GM12878 (cell line): ENCODE data around the gene PLK1. TPM values are rescaled to one million over a fixed set of nuclear protein-coding genes. Genes with fewer than 3 reads are reported as not detected.

Experiments
- ATAC-seq: fragments of 200-7000 bp; cut with Tn5 transposase; 3 replicates; pipeline ENCODE4 v1.9.1; 2020; ENCODE audit warnings: mild to moderate bottlenecking, moderate library complexity
- BruUV-seq: library from RNA; stranded (reverse); fragments of 400-500 nt; replicated peaks from 2 replicates; lab custom pipeline; 2021; lab: Mats Ljungman, UMichigan
- CTCF ChIA-PET: fragments of 300-600 bp; sonication (Branson Sonifier 250); formaldehyde crosslinking; extraction: SDS; loops from one replicate; lab custom pipeline; 2021; ENCODE audit warnings: inconsistent platforms; lab: Yijun Ruan, JAX
- POLR2A ChIA-PET: fragments of 350-600 bp; formaldehyde crosslinking; extraction: SDS; loops from one replicate; lab custom pipeline; 2021; ENCODE audit warnings: inconsistent platforms; lab: Charles Lee
- RAD21 ChIA-PET: fragments of 300-600 bp; sonication (Branson Sonifier 250); formaldehyde crosslinking; loops from one replicate; lab custom pipeline; 2023; ENCODE audit warnings: antibody characterized with exemption; ENCODE audit not compliant: unreplicated experiment; lab: Charles Lee
- SMC1A ChIA-PET: fragments of 300-600 bp; sonication (Branson Sonifier 250); formaldehyde crosslinking; loops from one replicate; lab custom pipeline; 2023; ENCODE audit not compliant: unreplicated experiment, uncharacterized antibody; lab: Charles Lee
- DNase-seq: peaks from one replicate; pipeline ENCODE4 v3.0.0-alpha.2; 2011; ENCODE audit warnings: low read depth, low spot score
- FAIRE-seq: peaks from 3 replicates; lab custom pipeline; 2011; peaks lifted over from hg19 to GRCh38; lab: Jason Lieb, UNC
- H2AFZ ChIP-seq: 2 replicates; pipeline ENCODE4 v1.6.0; 2011; ENCODE audit warnings: low read depth, low read length, control low read depth; ENCODE audit not compliant: control insufficient read depth
- H3K27ac ChIP-seq: 2 replicates; pipeline ENCODE4 v1.5.1; 2011; ENCODE audit warnings: control low read depth; ENCODE audit not compliant: control insufficient read depth, insufficient read depth
- H3K27me3 ChIP-seq, 2 experiments: replicated peaks in 1 of 2; 2 replicates each; pipeline versions ENCODE4 v1.6.0 to v1.6.1; 2011; ENCODE audit warnings: low read length in 1 of 2; ENCODE audit not compliant: control insufficient read depth in 2 of 2, insufficient read depth in 2 of 2
- H3K36me3 ChIP-seq, 2 experiments: 2 replicates each; pipeline ENCODE4 v1.5.1; 2011; ENCODE audit warnings: low read length in 1 of 2; ENCODE audit not compliant: control insufficient read depth in 2 of 2, insufficient read depth in 2 of 2
- H3K4me1 ChIP-seq: 2 replicates; pipeline ENCODE4 v1.6.1; 2011; ENCODE audit warnings: mild to moderate bottlenecking, low read length, moderate library complexity, mixed read lengths; ENCODE audit not compliant: control insufficient read depth, insufficient read depth
- H3K4me2 ChIP-seq: 2 replicates; pipeline ENCODE4 v1.6.0; 2011; ENCODE audit warnings: control low read depth; ENCODE audit not compliant: control insufficient read depth, insufficient read depth
- H3K4me3 ChIP-seq: fragments of 200-600 bp; sonication (generic); 2 replicates; pipeline ENCODE4 v1.5.1; 2016
- H3K79me2 ChIP-seq: 2 replicates; pipeline ENCODE4 v1.6.0; 2011; ENCODE audit warnings: low read length; ENCODE audit not compliant: control insufficient read depth, insufficient read depth
- H3K9ac ChIP-seq: 2 replicates; pipeline ENCODE4 v1.8.0; 2011; ENCODE audit warnings: low read length, control low read depth, mixed read lengths; ENCODE audit not compliant: control insufficient read depth, insufficient read depth
- H3K9me3 ChIP-seq: replicated peaks from 3 replicates; pipeline ENCODE4 v1.5.1; 2011; ENCODE audit warnings: mild to moderate bottlenecking, low read length; ENCODE audit not compliant: control insufficient read depth, insufficient read depth
- H4K20me1 ChIP-seq: 2 replicates; pipeline ENCODE4 v1.6.0; 2011; ENCODE audit not compliant: control insufficient read depth, insufficient read depth
- ASH2L ChIP-seq: fragments of 300-600, 200-600 bp; sonication (generic); IDR thresholded peaks from 2 replicates; pipeline ENCODE4 v1.6.1; 2017; ENCODE audit warnings: low read depth, mild to moderate bottlenecking, borderline replicate concordance
- CBX5 ChIP-seq: sonication (generic); IDR thresholded peaks from 2 replicates; pipeline ENCODE4 v1.6.1; 2016; ENCODE audit warnings: low read depth, moderate library complexity, mild to moderate bottlenecking, inconsistent platforms
- HDAC6 ChIP-seq: fragments of 200-600 bp; sonication (generic); IDR thresholded peaks from one replicate; pipeline ENCODE4 v1.8.0; 2017; ENCODE audit warnings: antibody characterized with exemption; ENCODE audit not compliant: unreplicated experiment
- MTA2 ChIP-seq: fragments of 450-650 bp; IDR thresholded peaks from 2 replicates; pipeline ENCODE4 v1.6.1; 2016; ENCODE audit warnings: low read depth, mild to moderate bottlenecking, moderate library complexity
- PML ChIP-seq: IDR thresholded peaks from 2 replicates; pipeline ENCODE4 v1.6.1; 2012; ENCODE audit warnings: low read length, inconsistent platforms
- SIN3A ChIP-seq: IDR thresholded peaks from 2 replicates; pipeline ENCODE4 v1.6.1; 2012; ENCODE audit warnings: low read depth, low read length, improper control_type of control experiment
- SMAD5 ChIP-seq: IDR thresholded peaks from 2 replicates; pipeline ENCODE4 v1.6.1; 2016; ENCODE audit warnings: antibody characterized with exemption, low read depth
- STAT1 ChIP-seq: fragments of 450-650 bp; conservative IDR thresholded peaks from 2 replicates; pipeline ENCODE4 v1.6.1; 2014; ENCODE audit warnings: antibody characterized with exemption, mild to moderate bottlenecking
- STAT3 ChIP-seq: IDR thresholded peaks from 2 replicates; pipeline ENCODE4 v1.6.1; 2011; ENCODE audit warnings: low read depth, low read length, improper control_type of control experiment
- ZSCAN29 ChIP-seq: fragments of 450-650 bp; IDR thresholded peaks from 2 replicates; pipeline ENCODE4 v1.6.1; 2017; ENCODE audit warnings: mild to moderate bottlenecking, moderate library complexity
- WGBS: methylation state at CpG from one replicate; pipeline ENCODE4 v1.1.6; 2016; ENCODE audit warnings: low lambda C conversion rate; ENCODE audit not compliant: insufficient replicate concordance, insufficient coverage; ENCODE audit errors: missing lambda C conversion rate; 5-methylcytosine and 5-hydroxymethylcytosine counted together
- in situ Hi-C: fragments of 300-500 bp; cut with MboI; formaldehyde crosslinking; loops from 9 replicates; pipeline ENCODE4 v1.14.3; 2018; ENCODE audit warnings: mixed read lengths
- intact Hi-C: fragments of 100-400 bp; cut with micrococcal nuclease; formaldehyde crosslinking; loops from one replicate; pipeline ENCODE4 v1.14.2; 2022; ENCODE audit not compliant: unreplicated experiment
- polyA plus RNA-seq, 11 experiments: library from polyadenylated mRNA; depleted of rRNA in 4 of 11; unstranded in 6 of 11; stranded (reverse) in 5 of 11; fragments of >200 nt; fragmentation: Nextera tagmentation in 4 of 11; fragmentation: Illumina TruSeq in 1 of 11; extraction: Ambion mirVana in 4 of 11; extraction: Trizol in 1 of 11; gene quantifications; 1 replicate in 1 of 11; 2 replicates in 10 of 11; pipeline versions ENCODE4 v1.2.1 to v1.2.3, GENCODE V29; 2011 to 2016; ENCODE audit warnings: inconsistent platforms in 2 of 11, missing spikeins in 2 of 11, low read depth in 1 of 11
- total RNA-seq, 4 experiments: library from RNA; depleted of rRNA in 3 of 4; stranded (reverse); fragments of >200 nt in 3 of 4; fragmentation: Illumina TruSeq in 1 of 4; extraction: Trizol in 1 of 4; gene quantifications; 2 replicates each; pipeline versions ENCODE4 v1.2.1 to v1.2.3, GENCODE V29; 2013 to 2021
- TF ChIP-seq, protein P1 (sequence below): fragments of 450-650 bp; IDR thresholded peaks from 2 replicates; pipeline ENCODE4 v1.6.1; 2016; ENCODE audit warnings: mild to moderate bottlenecking
- TF ChIP-seq, protein P2 (sequence below): fragments of 450-650 bp; IDR thresholded peaks from 2 replicates; pipeline ENCODE4 v1.6.1; 2017; ENCODE audit warnings: mild to moderate bottlenecking, moderate library complexity
- TF ChIP-seq, protein P3 (sequence below): IDR thresholded peaks from 2 replicates; pipeline ENCODE4 v1.6.1; 2012; ENCODE audit warnings: mild to moderate bottlenecking, low read depth, low read length

The PLK1 gene
- total and polyA plus RNA-seq, 10 of the 15 experiments (the other 5 are each of a cell fraction or from before 2014, with no cell fraction given): 11.3 to 191 (median 84.5) TPM

DNA sequence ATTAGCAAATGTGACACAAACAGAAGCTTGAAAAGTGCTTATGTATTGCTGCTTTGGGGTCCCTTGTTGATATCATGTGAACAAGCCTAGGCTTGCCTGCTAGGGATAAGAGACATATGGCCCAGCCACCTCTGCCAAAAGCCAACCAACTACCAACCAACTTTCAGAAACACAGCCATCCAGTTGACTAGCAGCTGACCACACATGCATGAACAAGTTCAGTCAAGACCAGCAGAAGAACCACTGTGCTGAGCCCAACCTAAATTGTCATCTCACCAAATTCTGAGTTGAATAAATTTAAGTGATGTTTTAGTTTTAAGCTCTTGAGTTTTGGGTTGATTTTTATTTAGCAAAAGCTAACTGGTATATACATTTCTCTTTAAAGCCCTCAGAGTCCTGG, 30.8 kb downstream of the PLK1 start (continued):
- no peak for TF ChIP-seq SIN3A
- no peak for TF ChIP-seq MTA2
- TF ChIP-seq, protein P1, sequence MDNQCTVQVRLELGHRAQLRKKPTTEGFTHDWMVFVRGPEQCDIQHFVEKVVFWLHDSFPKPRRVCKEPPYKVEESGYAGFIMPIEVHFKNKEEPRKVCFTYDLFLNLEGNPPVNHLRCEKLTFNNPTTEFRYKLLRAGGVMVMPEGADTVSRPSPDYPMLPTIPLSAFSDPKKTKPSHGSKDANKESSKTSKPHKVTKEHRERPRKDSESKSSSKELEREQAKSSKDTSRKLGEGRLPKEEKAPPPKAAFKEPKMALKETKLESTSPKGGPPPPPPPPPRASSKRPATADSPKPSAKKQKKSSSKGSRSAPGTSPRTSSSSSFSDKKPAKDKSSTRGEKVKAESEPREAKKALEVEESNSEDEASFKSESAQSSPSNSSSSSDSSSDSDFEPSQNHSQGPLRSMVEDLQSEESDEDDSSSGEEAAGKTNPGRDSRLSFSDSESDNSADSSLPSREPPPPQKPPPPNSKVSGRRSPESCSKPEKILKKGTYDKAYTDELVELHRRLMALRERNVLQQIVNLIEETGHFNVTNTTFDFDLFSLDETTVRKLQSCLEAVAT: no peak
- TF ChIP-seq STAT3: no peak
- TF ChIP-seq SMAD5: no peak

DNA sequence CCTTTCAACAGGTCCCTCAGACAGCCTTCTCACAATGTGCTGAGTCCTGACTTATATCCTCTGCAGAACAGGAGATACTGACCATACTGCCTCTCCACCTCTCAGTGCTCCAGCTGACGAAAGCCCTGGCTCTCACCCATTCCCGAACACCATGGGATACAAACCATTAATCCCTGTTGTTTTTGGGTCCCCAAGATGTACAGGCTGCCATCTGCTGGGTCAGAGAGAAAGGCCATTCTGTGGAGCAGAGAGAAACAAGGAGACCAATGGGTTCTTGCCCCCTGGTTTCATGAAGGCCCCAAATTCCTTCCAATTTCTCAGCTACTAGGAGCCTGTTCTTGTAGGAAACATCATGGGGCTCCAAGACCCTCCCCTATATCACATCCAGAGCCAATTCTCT, 31.3 kb downstream of the PLK1 start:
- DNase-seq (no peak), ATAC-seq (no peak), FAIRE-seq (no peak)
- intact Hi-C loops: no loop called here
- TF ChIP-seq ZSCAN29 (no peak), ASH2L (no peak), STAT1 (no peak), CBX5 (no peak), HDAC6 (no peak), PML (no peak)
- TF ChIP-seq, protein P2, sequence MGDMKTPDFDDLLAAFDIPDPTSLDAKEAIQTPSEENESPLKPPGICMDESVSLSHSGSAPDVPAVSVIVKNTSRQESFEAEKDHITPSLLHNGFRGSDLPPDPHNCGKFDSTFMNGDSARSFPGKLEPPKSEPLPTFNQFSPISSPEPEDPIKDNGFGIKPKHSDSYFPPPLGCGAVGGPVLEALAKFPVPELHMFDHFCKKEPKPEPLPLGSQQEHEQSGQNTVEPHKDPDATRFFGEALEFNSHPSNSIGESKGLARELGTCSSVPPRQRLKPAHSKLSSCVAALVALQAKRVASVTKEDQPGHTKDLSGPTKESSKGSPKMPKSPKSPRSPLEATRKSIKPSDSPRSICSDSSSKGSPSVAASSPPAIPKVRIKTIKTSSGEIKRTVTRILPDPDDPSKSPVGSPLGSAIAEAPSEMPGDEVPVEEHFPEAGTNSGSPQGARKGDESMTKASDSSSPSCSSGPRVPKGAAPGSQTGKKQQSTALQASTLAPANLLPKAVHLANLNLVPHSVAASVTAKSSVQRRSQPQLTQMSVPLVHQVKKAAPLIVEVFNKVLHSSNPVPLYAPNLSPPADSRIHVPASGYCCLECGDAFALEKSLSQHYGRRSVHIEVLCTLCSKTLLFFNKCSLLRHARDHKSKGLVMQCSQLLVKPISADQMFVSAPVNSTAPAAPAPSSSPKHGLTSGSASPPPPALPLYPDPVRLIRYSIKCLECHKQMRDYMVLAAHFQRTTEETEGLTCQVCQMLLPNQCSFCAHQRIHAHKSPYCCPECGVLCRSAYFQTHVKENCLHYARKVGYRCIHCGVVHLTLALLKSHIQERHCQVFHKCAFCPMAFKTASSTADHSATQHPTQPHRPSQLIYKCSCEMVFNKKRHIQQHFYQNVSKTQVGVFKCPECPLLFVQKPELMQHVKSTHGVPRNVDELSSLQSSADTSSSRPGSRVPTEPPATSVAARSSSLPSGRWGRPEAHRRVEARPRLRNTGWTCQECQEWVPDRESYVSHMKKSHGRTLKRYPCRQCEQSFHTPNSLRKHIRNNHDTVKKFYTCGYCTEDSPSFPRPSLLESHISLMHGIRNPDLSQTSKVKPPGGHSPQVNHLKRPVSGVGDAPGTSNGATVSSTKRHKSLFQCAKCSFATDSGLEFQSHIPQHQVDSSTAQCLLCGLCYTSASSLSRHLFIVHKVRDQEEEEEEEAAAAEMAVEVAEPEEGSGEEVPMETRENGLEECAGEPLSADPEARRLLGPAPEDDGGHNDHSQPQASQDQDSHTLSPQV: no peak
- TF ChIP-seq, protein P3, sequence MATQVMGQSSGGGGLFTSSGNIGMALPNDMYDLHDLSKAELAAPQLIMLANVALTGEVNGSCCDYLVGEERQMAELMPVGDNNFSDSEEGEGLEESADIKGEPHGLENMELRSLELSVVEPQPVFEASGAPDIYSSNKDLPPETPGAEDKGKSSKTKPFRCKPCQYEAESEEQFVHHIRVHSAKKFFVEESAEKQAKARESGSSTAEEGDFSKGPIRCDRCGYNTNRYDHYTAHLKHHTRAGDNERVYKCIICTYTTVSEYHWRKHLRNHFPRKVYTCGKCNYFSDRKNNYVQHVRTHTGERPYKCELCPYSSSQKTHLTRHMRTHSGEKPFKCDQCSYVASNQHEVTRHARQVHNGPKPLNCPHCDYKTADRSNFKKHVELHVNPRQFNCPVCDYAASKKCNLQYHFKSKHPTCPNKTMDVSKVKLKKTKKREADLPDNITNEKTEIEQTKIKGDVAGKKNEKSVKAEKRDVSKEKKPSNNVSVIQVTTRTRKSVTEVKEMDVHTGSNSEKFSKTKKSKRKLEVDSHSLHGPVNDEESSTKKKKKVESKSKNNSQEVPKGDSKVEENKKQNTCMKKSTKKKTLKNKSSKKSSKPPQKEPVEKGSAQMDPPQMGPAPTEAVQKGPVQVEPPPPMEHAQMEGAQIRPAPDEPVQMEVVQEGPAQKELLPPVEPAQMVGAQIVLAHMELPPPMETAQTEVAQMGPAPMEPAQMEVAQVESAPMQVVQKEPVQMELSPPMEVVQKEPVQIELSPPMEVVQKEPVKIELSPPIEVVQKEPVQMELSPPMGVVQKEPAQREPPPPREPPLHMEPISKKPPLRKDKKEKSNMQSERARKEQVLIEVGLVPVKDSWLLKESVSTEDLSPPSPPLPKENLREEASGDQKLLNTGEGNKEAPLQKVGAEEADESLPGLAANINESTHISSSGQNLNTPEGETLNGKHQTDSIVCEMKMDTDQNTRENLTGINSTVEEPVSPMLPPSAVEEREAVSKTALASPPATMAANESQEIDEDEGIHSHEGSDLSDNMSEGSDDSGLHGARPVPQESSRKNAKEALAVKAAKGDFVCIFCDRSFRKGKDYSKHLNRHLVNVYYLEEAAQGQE: no peak
- Histone ChIP-seq H3K4me2 (no peak overlapping the region), H3K4me1 (no peaks in the 10 kb centered on the region), H3K79me2 (no peaks in the 10 kb centered on the region), H4K20me1 (no peaks in the 10 kb centered on the region), H3K4me3 (no peak overlapping the region), H3K9me3 (peaks cover 10% of the 10 kb centered on the region; the same call in 2 of the 3 replicates), H2AFZ (no peak overlapping the region), H3K36me3 (no peaks in the 10 kb centered on the region), H3K27me3 (peaks cover 0 to 2% of the 10 kb centered on the region in 2 experiments; a peak in 1 of 4 replicates), H3K9ac (no peak overlapping the region), H3K27ac (no peak overlapping the region)
- BruUV-seq: no TSS peak
- ChIA-PET POLR2A (no interaction called here), CTCF (interaction anchor here (1.1 kb wide), 1 partner anchor 16 kb away, joined by 3 read pairs; no protein-coding TSS in a partner anchor), RAD21 (no interaction called here), SMC1A (interaction anchor here (0.8 to 1.5 kb wide), 2 partner anchors 10 to 519 kb away, joined by 3 to 4 read pairs; no protein-coding TSS in a partner anchor)
- 8% methylated on average over 2 of the region's 2 CpGs for WGBS
- in situ Hi-C loops: no loop called here
